Activated naive CD4-positive, alpha-beta T cell treated with anti-CD3 and anti-CD28 coated beads for 36 hours (primary cell): ENCODE measurements around the gene SNRPA. TPM values are rescaled to one million over a fixed set of nuclear protein-coding genes. Genes with fewer than 3 reads are reported as not detected.
"Not testable (repeated sequence)": the region's sequence is repeated elsewhere in the genome, so short reads cannot be mapped to it uniquely, and the experiment has no call there.

Source experiments
- CTCF ChIA-PET: fragments of 350-600 bp; sonication (Branson Sonifier 250); formaldehyde crosslinking; loops from one replicate; lab custom pipeline; 2021; ENCODE audit warnings: antibody characterized with exemption; lab: Charles Lee
- DNase-seq: peaks from one replicate; pipeline ENCODE4 v3.0.0-alpha.2; 2020
- H3K27ac Mint-ChIP-seq: one replicate; pipeline ENCODE4 v1.8.0; 2021; ENCODE audit warnings: mild to moderate bottlenecking, mixed read lengths
- H3K27me3 Mint-ChIP-seq: one replicate; pipeline ENCODE4 v1.8.0; 2021; ENCODE audit warnings: low read depth, mixed read lengths
- H3K36me3 Mint-ChIP-seq: one replicate; pipeline ENCODE4 v1.8.0; 2021; ENCODE audit warnings: low read depth, mixed read lengths
- H3K4me1 Mint-ChIP-seq: one replicate; pipeline ENCODE4 v1.8.0; 2021; ENCODE audit warnings: low read depth, mixed read lengths
- H3K4me3 Mint-ChIP-seq: one replicate; pipeline ENCODE4 v1.8.0; 2021; ENCODE audit warnings: mild to moderate bottlenecking, moderate library complexity, mixed read lengths
- H3K9me3 Mint-ChIP-seq: one replicate; pipeline ENCODE4 v1.8.0; 2021; ENCODE audit warnings: mixed read lengths
- intact Hi-C: fragments of 100-400 bp; cut with micrococcal nuclease; formaldehyde crosslinking; loops from one replicate; pipeline ENCODE4 v1.15.1; 2023
- total RNA-seq, 2 experiments: library from RNA; stranded (reverse); gene quantifications; one replicate each; pipeline ENCODE4 v1.2.3, GENCODE V29; 2021

Gene SNRPA
- total RNA-seq, 2 experiments from 2014 or later, result 264 to 312 TPM

DNA sequence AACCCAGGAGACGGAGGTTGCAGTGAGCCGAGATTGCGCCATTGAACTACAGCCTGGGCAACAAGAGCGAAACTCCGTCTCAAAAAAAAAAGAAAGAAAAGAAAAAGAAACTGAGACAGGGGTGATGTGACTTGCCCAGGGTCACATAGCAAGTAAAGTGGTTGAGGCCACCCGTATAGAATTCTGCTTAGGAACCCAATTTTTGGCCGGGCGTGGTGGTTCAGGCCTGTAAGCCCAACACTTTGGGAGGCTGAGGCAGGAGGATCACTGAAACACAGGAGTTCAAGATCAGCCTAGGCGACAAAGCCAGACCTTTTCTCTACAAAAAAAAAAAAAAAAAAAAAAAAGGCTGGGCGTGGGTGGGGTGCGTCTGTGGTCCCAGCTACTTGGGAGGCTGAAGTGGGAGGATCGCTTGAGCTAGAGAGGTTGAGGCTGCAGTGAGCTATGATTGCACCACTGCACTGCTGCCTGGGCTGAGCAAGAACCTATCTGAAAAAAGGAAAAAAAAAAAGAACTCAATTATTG is 1.3 kb downstream of the SNRPA start:
- Mint-ChIP-seq H3K4me3 (peak overlapping the region; percentile 99), H3K4me1 (peaks cover 53% of the 10 kb centered on the region), H3K9me3 (no peaks in the 10 kb centered on the region), H3K36me3 (peaks cover 51% of the 10 kb centered on the region), H3K27me3 (no peaks in the 10 kb centered on the region), H3K27ac (peak overlapping the region; percentile 99)
- intact Hi-C loops, result loop anchor here (5.0 kb wide), 1 partner anchor 310 kb away; the partner anchor contains the start of gene SERTAD3
- CTCF ChIA-PET, result interaction anchor here (0.6 to 4.4 kb wide), 8 partner anchors 14 to 1528 kb away, joined by 3 to 34 read pairs (median 4); partner anchors contain the start of gene RAB4B
- no peak for DNase-seq

DNA sequence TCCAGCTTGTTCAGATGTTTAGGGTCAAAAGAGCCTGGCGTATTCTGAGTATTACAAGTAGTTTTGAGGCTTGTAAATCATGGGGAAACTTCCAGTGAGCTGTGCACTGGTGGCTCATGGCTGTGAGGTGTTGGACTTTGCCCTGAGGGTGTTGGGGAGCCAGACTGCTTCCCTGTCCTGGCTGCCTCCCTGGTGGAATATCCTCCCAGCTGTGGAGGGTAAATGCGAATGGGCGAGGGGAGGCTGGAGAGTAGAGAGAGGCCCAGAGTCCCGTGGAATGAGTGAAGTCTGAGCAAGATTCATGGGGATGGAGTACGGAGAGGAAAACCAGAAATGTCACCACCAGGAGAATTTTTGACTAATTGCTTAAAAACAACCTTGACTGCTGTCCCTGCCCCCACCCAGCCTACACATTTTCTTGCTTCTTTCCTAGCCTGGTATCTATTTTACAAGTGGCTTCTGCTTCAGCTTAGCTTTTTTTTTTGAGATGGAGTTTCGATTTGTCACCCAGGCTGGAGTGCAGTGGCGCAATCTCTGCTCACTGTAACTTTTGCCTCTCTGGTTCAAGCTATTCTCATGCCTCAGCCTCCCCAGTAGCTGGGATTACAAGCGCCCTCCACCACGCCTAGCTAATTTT is 3.7 kb downstream of the SNRPA start:
- Mint-ChIP-seq H3K9me3 (no peaks in the 10 kb centered on the region), H3K4me1 (peaks cover 51% of the 10 kb centered on the region), H3K4me3 (peak overlapping the region; percentile 74), H3K27ac (peak overlapping the region; percentile 95), H3K27me3 (no peaks in the 10 kb centered on the region), H3K36me3 (peaks cover 65% of the 10 kb centered on the region)
- DNase-seq, result peak; percentile 89
- intact Hi-C loops, result loop anchor here (1.0 to 5.0 kb wide), 2 partner anchors 24 to 312 kb away; partner anchors contain the start of genes RAB4B and SERTAD3
- CTCF ChIA-PET, result interaction anchor here (0.6 to 4.4 kb wide), 4 partner anchors 33 to 92 kb away, joined by 3 to 34 read pairs (median 5); partner anchors contain the start of genes COQ8B and ITPKC

DNA sequence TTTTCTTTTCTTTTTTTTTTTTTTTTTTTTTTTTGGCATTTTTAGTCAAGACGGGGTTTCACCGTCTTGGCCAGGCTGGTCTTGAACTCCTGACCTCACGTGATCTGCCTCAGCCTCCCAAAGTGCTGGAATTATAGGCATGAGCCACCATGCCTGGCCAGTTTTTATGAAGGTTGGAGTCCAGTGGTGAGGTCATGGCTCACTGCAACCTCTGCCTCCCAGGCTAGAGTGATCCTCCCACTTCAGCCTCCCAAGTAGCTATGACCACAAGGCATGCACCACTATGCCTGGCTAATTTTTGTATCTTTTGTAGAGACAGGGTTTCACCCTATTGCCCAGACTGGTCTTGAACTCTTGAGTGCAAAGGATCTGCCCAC is 4.2 kb downstream of the SNRPA start:
- H3K36me3 Mint-ChIP-seq, result peaks cover 67% of the 10 kb centered on the region

DNA sequence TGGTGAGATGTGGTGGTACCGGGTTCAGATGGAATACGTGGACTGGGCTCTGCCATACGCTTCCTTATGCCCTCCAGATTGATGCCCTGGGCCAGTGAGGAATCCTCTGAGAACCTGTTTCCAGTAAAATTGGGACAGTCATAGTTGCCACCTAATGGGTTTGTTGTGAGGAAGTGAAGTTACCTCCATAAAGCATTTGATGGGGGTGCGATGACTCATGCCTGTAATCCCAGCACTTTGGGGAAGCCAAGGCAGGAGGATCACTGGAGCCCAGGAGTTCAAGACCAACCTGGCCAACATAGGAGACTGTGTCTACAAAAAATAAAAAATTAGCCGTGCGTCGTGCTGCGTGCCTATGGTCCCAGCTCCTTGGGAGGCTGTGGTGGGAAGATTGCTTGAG is 4.8 kb downstream of the SNRPA start:
- H3K4me3 Mint-ChIP-seq, result peak overlapping the region; percentile 55
- intact Hi-C loops, result loop anchor here (1.0 kb wide), 1 partner anchor 23 kb away; the partner anchor contains the start of gene RAB4B
- H3K27me3 Mint-ChIP-seq, result no peaks in the 10 kb centered on the region
- DNase-seq, result no peak
- H3K4me1 Mint-ChIP-seq, result peaks cover 54% of the 10 kb centered on the region
- CTCF ChIA-PET, result interaction anchor here (0.7 to 4.4 kb wide), 5 partner anchors 39 to 615 kb away, joined by 3 to 34 read pairs (median 3); partner anchors contain the start of genes COQ8B and ITPKC
- H3K9me3 Mint-ChIP-seq, result no peaks in the 10 kb centered on the region
- H3K27ac Mint-ChIP-seq, result peak overlapping the region; percentile 83
- peaks cover 71% of the 10 kb centered on the region for H3K36me3 Mint-ChIP-seq

More for the DNA sequence above, 4.2 kb downstream of the SNRPA start:
- H3K4me1 Mint-ChIP-seq, result peaks cover 51% of the 10 kb centered on the region
- CTCF ChIA-PET, result interaction anchor here (0.5 to 4.4 kb wide), 4 partner anchors 39 to 139 kb away, joined by 3 to 34 read pairs (median 4); partner anchors contain the start of genes COQ8B and ITPKC
- DNase-seq, result no peak
- intact Hi-C loops, result loop anchor here (1.0 kb wide), 1 partner anchor 23 kb away; the partner anchor contains the start of gene RAB4B
- no peaks in the 10 kb centered on the region for H3K27me3 Mint-ChIP-seq
- H3K4me3 Mint-ChIP-seq, result peak overlapping the region; percentile 74
- H3K9me3 Mint-ChIP-seq, result no peaks in the 10 kb centered on the region
- H3K27ac Mint-ChIP-seq, result peak overlapping the region; percentile 95

DNA sequence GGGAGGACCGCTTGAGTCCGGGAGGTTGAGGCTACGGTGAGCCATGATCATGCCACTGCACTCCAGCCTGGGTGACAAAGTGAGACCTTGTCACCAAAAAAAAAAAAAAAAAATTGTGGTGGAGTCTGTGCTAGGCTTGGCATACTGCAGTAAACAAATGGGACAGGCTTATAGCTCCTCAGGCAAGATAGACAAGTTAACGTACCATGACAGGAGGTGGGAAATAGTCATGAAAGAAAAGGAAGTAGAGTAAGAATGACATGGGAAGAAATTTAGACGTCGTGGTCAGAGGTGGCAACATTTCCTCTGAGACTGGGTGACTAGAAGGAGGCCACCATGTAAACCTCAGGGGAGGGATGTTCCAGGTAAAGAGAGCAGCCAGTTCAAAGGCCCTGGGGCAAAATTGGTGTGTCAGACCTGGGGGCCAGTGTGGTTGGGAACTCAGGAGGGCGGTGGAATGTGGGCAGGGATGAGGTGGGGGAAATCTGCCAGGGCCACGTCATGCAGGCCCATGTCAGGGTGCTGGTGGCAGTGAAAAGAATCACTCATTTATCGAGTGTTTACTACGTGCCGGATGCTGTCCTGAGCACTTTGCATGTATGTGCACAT is 5.6 kb downstream of the SNRPA start:
- no peak for DNase-seq
- no peak overlapping the region for H3K4me3 Mint-ChIP-seq
- peak overlapping the region; percentile 30 for H3K27ac Mint-ChIP-seq
- no peaks in the 10 kb centered on the region for H3K27me3 Mint-ChIP-seq
- intact Hi-C loops, result no loop called here
- H3K9me3 Mint-ChIP-seq, result no peaks in the 10 kb centered on the region
- peaks cover 57% of the 10 kb centered on the region for H3K4me1 Mint-ChIP-seq
- CTCF ChIA-PET, result interaction anchor here (0.7 to 1.6 kb wide), 4 partner anchors 29 to 614 kb away, joined by 3 to 4 read pairs (median 3); no protein-coding TSS in a partner anchor
- H3K36me3 Mint-ChIP-seq, result peaks cover 70% of the 10 kb centered on the region

DNA sequence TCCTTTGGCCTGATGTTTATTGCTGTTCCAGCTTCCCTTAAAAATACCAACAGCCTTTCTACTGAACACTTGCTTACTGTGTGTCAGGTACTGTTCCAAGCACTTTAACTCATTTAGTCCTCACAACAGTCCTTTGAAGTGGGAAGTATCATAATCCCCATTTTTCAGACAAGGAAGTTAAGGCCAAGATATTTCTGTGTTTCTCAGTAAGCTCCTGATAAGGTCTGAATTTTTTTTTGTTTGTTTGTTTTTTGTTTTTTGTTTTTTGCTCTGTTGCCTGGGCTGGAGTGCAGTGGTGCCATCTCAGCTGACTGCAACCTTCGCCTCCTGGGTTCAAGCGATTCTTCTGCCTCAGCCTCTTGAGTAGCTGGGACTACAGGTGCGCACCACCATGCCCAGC is 7.5 kb downstream of the SNRPA start:
- peaks cover 65% of the 10 kb centered on the region for H3K4me1 Mint-ChIP-seq
- peak overlapping the region; percentile 15 for H3K27ac Mint-ChIP-seq
- H3K36me3 Mint-ChIP-seq, result peaks cover 73% of the 10 kb centered on the region
- no peak for DNase-seq
- CTCF ChIA-PET, result interaction anchor here (0.7 kb wide), 1 partner anchor 36 kb away, joined by 3 read pairs; no protein-coding TSS in a partner anchor
- no peaks in the 10 kb centered on the region for H3K9me3 Mint-ChIP-seq
- intact Hi-C loops, result no loop called here
- no peak overlapping the region for H3K4me3 Mint-ChIP-seq
- no peaks in the 10 kb centered on the region for H3K27me3 Mint-ChIP-seq

DNA sequence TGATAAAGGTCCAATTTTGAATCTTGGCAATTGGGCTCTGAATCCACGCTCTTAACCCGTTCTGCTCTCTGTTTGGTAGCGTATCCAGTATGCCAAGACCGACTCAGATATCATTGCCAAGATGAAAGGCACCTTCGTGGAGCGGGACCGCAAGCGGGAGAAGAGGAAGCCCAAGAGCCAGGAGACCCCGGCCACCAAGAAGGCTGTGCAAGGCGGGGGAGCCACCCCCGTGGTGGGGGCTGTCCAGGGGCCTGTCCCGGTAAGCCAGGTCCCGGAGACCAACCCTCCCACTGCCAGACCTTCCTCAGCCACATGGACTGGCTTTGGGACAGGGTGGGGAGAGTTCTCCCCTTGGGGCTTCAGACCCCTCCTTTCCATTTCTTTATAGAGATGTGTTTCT is 8.3 kb downstream of the SNRPA start:
- DNase-seq, result no peak
- intact Hi-C loops, result no loop called here
- Mint-ChIP-seq H3K36me3 (peaks cover 77% of the 10 kb centered on the region), H3K27ac (no peak overlapping the region), H3K9me3 (no peaks in the 10 kb centered on the region), H3K4me3 (no peak overlapping the region), H3K4me1 (peaks cover 71% of the 10 kb centered on the region), H3K27me3 (no peaks in the 10 kb centered on the region)
- CTCF ChIA-PET, result no interaction called here

DNA sequence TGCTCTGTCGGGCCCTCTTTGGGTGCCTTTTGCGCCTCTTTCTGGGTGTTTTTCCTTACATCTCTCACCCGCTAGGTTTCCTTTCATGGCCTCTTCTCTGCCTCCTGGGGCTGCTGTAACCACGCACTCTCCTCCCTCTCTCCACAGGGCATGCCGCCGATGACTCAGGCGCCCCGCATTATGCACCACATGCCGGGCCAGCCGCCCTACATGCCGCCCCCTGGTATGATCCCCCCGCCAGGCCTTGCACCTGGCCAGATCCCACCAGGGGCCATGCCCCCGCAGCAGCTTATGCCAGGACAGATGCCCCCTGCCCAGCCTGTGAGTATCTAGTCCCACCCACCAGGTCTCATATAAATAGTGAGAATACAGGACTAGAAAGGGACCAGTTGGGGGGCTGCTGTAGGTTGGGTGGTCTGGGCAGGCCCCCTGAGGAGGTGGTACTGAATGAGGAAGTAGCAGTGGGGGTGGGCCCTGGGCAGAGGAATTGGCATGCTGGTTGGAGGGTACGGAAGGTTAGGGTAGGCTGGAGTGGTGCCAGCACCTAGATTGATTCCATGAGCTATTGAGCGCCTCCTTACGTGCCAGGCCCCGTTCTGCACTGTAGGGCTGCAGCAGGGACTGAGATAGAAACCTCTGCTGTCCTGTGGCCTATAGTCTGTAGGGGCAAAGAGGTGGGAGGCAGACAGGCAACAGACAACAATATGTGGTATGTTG is 11.9 kb downstream of the SNRPA start:
- no peak overlapping the region for H3K4me3 Mint-ChIP-seq
- peak overlapping the region; percentile 51 for H3K27ac Mint-ChIP-seq
- no peak for DNase-seq
- H3K27me3 Mint-ChIP-seq, result no peaks in the 10 kb centered on the region
- H3K4me1 Mint-ChIP-seq, result peaks cover 56% of the 10 kb centered on the region
- intact Hi-C loops, result no loop called here
- peaks cover 65% of the 10 kb centered on the region for H3K36me3 Mint-ChIP-seq
- no peaks in the 10 kb centered on the region for H3K9me3 Mint-ChIP-seq
- CTCF ChIA-PET, result interaction anchor here (0.6 kb wide), 1 partner anchor 314 kb away, joined by 3 read pairs; no protein-coding TSS in a partner anchor

DNA sequence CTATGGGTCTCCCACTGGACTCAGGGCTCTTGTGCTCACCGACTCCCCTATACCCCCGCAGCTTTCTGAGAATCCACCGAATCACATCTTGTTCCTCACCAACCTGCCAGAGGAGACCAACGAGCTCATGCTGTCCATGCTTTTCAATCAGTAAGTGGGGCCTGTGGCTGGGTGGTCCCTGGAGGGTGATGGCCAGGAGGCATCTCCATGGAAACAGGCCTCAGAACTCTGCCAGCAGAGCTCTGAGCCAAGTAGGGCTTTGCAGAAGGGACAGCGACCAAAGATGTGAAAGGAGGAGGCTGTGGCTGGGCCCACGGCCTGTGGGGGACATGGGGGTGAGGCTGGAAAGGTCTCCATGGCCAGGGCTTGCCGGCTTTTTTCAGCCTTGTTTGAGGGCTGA is 12.5 kb downstream of the SNRPA start:
- H3K4me3 Mint-ChIP-seq, result no peak overlapping the region
- H3K36me3 Mint-ChIP-seq, result peaks cover 59% of the 10 kb centered on the region
- CTCF ChIA-PET, result interaction anchor here (0.6 kb wide), 1 partner anchor 315 kb away, joined by 3 read pairs; no protein-coding TSS in a partner anchor
- DNase-seq, result no peak
- no peaks in the 10 kb centered on the region for H3K27me3 Mint-ChIP-seq
- H3K27ac Mint-ChIP-seq, result no peak overlapping the region
- peaks cover 52% of the 10 kb centered on the region for H3K4me1 Mint-ChIP-seq
- no peaks in the 10 kb centered on the region for H3K9me3 Mint-ChIP-seq
- intact Hi-C loops, result no loop called here

DNA sequence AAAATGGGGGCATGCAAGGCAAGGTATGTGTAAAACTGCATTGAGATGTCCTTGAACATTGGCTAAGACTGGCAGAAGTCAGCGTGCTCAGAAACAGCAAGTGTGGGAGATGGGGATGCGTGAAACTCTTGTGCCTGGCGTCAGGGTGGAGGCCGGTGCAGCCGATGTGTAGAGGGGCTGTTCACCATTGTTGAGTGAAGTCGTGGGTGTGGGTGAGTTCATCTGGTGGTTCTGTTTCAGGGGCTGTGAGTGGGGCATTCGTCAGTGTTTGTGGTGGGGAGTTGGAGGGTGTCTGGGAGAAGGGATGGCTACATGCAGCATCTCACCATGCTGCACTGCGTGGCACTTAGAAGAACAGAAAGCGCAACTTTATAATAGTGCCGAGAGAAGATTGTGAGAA is 13.0 kb downstream of the SNRPA start:
- H3K4me1 Mint-ChIP-seq, result peaks cover 54% of the 10 kb centered on the region
- CTCF ChIA-PET, result no interaction called here

DNA sequence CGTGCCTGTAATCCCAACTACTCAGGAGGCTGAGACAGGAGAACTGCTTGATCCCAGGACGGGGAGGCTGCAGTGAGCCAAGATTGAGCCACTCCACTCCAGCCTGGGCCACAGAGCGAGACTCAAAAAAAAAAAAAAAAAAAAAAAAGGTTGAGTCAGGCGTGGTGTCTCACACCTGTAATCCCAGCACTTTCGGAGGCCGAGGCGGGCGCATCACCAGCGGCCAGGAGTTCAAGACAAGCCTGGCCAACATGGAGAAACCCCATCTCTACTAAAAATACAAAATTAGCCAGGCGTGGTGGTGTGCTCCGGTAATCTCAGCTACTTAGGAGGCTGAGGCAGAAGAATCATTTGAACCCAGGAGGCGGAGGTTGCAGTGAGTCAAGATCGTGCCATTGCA is 15.4 kb downstream of the SNRPA start:
- H3K27ac Mint-ChIP-seq, intact Hi-C loops, DNase-seq, H3K4me3 Mint-ChIP-seq, H3K9me3 Mint-ChIP-seq, H3K27me3 Mint-ChIP-seq: not testable (repeated sequence)
- CTCF ChIA-PET, result interaction anchor here (0.9 to 1.1 kb wide), 3 partner anchors 11 to 40 kb away, joined by 3 to 4 read pairs (median 3); no protein-coding TSS in a partner anchor
- Mint-ChIP-seq H3K36me3 (peaks cover 56% of the 10 kb centered on the region), H3K4me1 (peaks cover 47% of the 10 kb centered on the region)

More for the DNA sequence above, 13.0 kb downstream of the SNRPA start:
- no peaks in the 10 kb centered on the region for H3K9me3 Mint-ChIP-seq
- DNase-seq, result no peak
- no peak overlapping the region for H3K4me3 Mint-ChIP-seq
- intact Hi-C loops, result no loop called here
- H3K27me3 Mint-ChIP-seq, result no peaks in the 10 kb centered on the region
- H3K36me3 Mint-ChIP-seq, result peaks cover 59% of the 10 kb centered on the region
- H3K27ac Mint-ChIP-seq, result peak overlapping the region; percentile 4
